Stimulated activated memory B cell treated with anti-CD40 and anti-IgM and Interleukin-4, amounts not matched to agents 10 μg/mL and 1 μg/mL and 100 μg/mL, for 72 hours (primary cell): Measurements from ENCODE around the gene SLC49A4.

ENCODE experiments used
- ATAC-seq: fragments of 150-1000 bp; cut with Tn5 transposase; 2 replicates; pipeline ENCODE4 v1.10.0; 2021
- H3K27ac Mint-ChIP-seq: one replicate; pipeline ENCODE4 v1.8.0; 2022; ENCODE audit warnings: mild to moderate bottlenecking, mixed read lengths
- H3K27me3 Mint-ChIP-seq: one replicate; pipeline ENCODE4 v1.8.0; 2022; ENCODE audit warnings: mixed read lengths
- H3K36me3 Mint-ChIP-seq: one replicate; pipeline ENCODE4 v1.8.0; 2022; ENCODE audit warnings: mixed read lengths
- H3K4me1 Mint-ChIP-seq: one replicate; pipeline ENCODE4 v1.8.0; 2022; ENCODE audit warnings: mixed read lengths
- H3K4me3 Mint-ChIP-seq: one replicate; pipeline ENCODE4 v1.8.0; 2022; ENCODE audit warnings: mild to moderate bottlenecking, moderate library complexity, mixed read lengths
- H3K9me3 Mint-ChIP-seq: one replicate; pipeline ENCODE4 v1.8.0; 2022; ENCODE audit warnings: mixed read lengths

The SLC49A4 gene

GRCh38 chr3:122774564-122774963 is 20.3 kb upstream of the SLC49A4 start:
- ATAC-seq = peak; percentile 20
- H3K4me1 Mint-ChIP-seq = peaks cover 10% of the 10 kb centered on the region
- no peaks in the 10 kb centered on the region for H3K27me3 Mint-ChIP-seq
- peak overlapping the region; percentile 70 for H3K27ac Mint-ChIP-seq
- H3K36me3 Mint-ChIP-seq = peaks cover 12% of the 10 kb centered on the region
- no peaks in the 10 kb centered on the region for H3K9me3 Mint-ChIP-seq
- no peak overlapping the region for H3K4me3 Mint-ChIP-seq

DNA sequence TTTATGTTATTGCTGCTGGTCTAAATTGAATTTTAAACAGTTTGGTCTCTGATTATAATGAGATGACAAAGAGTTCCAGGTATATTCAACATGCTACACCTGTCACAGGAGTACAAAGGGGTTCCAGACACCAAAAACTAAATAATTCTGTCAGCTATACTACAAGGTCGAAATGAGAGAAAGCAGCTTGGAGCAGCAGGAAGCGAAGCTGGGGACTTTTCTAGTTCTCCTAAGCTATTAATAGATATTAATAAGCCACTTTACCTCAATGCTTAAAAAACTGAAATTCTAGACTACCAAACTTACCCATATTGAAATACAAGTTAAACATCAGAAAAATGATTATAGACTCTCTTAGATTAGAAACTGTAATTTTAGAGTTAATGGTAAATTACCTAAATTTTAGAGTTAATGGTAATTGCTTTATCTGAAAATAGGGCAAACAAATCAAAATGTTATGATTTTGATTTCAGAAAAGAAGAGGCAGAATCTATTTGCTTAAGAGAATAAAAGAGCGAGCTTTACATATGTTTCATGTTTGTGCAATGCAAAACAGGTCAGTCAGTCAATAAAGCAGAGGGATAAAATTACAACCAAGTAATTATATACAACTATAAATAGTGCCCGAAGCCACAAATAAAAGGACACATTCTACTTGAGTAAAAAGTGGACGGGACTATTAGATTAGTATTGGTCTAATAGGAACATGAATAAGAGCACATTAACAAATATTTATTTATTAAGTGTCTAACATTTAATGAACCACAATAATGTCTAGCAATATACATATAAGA is 18.0 kb upstream of the SLC49A4 start:
- ATAC-seq = no peak
- H3K36me3 Mint-ChIP-seq = peaks cover 17% of the 10 kb centered on the region
- no peak overlapping the region for H3K4me3 Mint-ChIP-seq
- peaks cover 10% of the 10 kb centered on the region for H3K4me1 Mint-ChIP-seq
- H3K27me3 Mint-ChIP-seq = no peaks in the 10 kb centered on the region
- H3K9me3 Mint-ChIP-seq = no peaks in the 10 kb centered on the region
- no peak overlapping the region for H3K27ac Mint-ChIP-seq

DNA sequence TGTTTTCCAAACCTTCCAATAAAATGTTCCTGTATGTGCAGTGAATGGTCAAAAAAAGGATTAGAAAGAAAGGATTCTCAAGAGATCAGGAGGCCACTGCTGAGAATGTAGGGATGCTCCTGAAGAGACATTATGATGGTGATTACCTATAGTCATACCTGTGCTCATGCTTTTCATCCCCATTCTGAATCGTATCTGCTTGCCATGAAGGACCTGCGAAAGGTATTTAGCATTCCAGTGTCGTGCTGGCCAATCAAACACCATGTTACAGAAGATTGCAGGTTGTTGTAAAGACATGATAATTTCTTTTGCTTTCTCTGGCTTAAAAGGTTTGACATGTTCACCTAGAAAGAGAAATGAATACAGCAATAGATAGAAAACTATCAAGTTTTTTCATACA is 17.3 kb upstream of the SLC49A4 start:
- no peak overlapping the region for H3K4me3 Mint-ChIP-seq
- no peaks in the 10 kb centered on the region for H3K27me3 Mint-ChIP-seq
- H3K9me3 Mint-ChIP-seq = no peaks in the 10 kb centered on the region
- peaks cover 17% of the 10 kb centered on the region for H3K36me3 Mint-ChIP-seq
- no peak overlapping the region for H3K27ac Mint-ChIP-seq
- peaks cover 10% of the 10 kb centered on the region for H3K4me1 Mint-ChIP-seq
- ATAC-seq = no peak

DNA sequence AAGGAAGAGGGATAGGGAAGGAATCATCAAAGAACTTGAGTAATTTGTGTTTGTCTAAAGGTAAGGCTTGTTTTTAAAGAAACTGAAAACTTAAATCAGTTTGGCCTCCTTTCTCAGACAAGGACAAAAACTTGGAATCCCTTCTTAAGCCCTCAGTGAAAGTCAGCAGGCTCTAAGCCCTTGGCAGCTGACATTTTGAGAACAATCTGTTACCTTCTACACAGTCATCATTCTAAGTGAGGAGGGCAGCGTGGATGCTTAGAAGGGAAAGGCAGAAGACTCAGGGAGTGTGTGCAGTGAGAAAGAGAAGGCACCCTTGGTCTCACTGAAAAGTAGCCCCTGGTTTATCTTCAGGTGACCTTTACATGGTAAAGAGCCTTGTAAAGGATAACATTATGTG is 12.1 kb upstream of the SLC49A4 start:
- Mint-ChIP-seq H3K4me1 (peaks cover under 1% of the 10 kb centered on the region), H3K9me3 (no peaks in the 10 kb centered on the region), H3K27ac (no peak overlapping the region), H3K4me3 (no peak overlapping the region), H3K27me3 (no peaks in the 10 kb centered on the region), H3K36me3 (peaks cover 11% of the 10 kb centered on the region)
- no peak for ATAC-seq

DNA sequence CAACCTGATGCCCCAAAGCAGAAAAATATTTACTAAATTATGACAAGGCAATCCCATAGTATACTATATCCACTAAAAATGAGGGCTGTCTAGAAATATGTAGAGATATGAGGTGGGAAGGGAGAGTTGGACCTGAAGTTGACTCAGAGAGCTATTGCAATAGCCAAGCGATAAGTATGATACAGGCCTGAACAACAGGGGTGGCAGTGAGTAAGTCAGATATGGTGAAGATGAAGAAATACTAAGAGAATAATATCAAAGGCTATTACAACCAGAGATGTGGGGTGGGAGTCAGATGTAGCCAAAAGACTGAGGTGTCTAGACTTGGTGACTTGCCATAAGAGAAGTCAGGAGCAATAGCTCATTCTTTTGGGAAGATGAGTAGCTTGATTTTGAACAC is 10.4 kb upstream of the SLC49A4 start:
- Mint-ChIP-seq H3K4me1 (peaks cover 11% of the 10 kb centered on the region), H3K36me3 (peaks cover 11% of the 10 kb centered on the region), H3K27ac (no peak overlapping the region), H3K9me3 (no peaks in the 10 kb centered on the region), H3K27me3 (no peaks in the 10 kb centered on the region), H3K4me3 (no peak overlapping the region)
- ATAC-seq = no peak

GRCh38 chr3:122785231-122785630 is 9.6 kb upstream of the SLC49A4 start:
- Mint-ChIP-seq H3K27me3 (no peaks in the 10 kb centered on the region), H3K9me3 (no peaks in the 10 kb centered on the region), H3K27ac (no peak overlapping the region), H3K36me3 (peaks cover 11% of the 10 kb centered on the region), H3K4me1 (peaks cover 11% of the 10 kb centered on the region), H3K4me3 (no peak overlapping the region)
- ATAC-seq = no peak

GRCh38 chr3:122786066-122786465 is 8.8 kb upstream of the SLC49A4 start:
- no peaks in the 10 kb centered on the region for H3K27me3 Mint-ChIP-seq
- H3K27ac Mint-ChIP-seq = no peak overlapping the region

DNA sequence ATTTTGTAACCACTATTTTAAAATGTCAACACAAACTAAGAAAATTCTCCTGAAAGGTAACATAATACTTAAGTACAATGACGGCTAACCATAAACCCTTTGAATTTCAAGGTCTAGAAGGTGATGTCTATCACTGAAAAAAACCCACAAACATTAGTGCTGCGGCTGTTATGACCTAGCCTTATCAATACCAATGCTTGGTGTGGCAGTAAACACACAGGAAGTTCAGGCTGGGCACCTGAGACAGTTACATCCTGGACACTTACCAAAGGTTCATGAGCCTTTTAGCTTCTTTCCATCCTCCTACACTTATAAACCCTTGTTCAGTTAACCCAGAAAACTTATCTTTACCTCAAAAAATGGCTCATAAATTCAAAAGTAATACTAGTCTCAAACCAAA is 7.0 kb upstream of the SLC49A4 start:
- Mint-ChIP-seq H3K27ac (no peak overlapping the region), H3K27me3 (no peaks in the 10 kb centered on the region), H3K4me1 (peaks cover 11% of the 10 kb centered on the region), H3K4me3 (no peak overlapping the region), H3K36me3 (peaks cover 6% of the 10 kb centered on the region), H3K9me3 (no peaks in the 10 kb centered on the region)
- ATAC-seq = no peak

More at GRCh38 chr3:122786066-122786465, 8.8 kb upstream of the SLC49A4 start:
- H3K9me3 Mint-ChIP-seq = no peaks in the 10 kb centered on the region
- H3K4me1 Mint-ChIP-seq = peaks cover 11% of the 10 kb centered on the region
- ATAC-seq = no peak
- no peak overlapping the region for H3K4me3 Mint-ChIP-seq
- H3K36me3 Mint-ChIP-seq = peaks cover 11% of the 10 kb centered on the region

DNA sequence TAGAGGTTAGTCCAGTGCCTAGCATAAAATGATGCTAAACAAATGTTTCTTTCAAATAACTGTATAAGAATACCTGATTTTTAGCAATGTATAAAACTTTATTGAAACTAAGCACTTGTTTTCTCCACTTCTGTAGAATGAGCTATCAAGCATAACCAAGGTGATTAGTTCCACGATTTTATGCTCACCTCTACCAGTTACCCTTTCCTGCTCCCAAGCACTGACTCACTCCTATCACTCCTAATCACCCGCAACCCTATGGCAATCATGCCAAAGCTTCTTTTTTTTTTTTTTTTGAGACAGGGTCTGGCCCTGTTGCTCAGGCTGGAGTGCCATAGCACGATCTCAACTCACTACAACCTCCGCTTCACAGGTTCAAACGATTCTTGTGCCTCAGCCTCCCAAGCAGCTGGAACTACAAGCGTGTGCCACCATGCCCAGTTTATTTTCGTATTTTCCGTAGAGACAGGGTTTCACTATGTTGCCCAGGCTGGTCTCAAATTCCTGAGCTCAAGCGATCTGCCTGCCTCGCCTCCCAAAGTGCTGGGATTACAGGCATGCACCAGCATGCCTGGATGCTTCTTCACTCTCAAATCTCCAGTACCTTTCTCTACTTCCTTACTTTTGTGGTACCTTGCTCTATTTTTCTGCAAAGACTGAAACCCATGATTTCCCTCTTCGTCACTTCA is 5.1 kb upstream of the SLC49A4 start:
- Mint-ChIP-seq H3K9me3 (no peaks in the 10 kb centered on the region), H3K27me3 (no peaks in the 10 kb centered on the region), H3K27ac (no peak overlapping the region), H3K4me3 (no peak overlapping the region), H3K36me3 (peaks cover 6% of the 10 kb centered on the region), H3K4me1 (peaks cover 11% of the 10 kb centered on the region)
- no peak for ATAC-seq

DNA sequence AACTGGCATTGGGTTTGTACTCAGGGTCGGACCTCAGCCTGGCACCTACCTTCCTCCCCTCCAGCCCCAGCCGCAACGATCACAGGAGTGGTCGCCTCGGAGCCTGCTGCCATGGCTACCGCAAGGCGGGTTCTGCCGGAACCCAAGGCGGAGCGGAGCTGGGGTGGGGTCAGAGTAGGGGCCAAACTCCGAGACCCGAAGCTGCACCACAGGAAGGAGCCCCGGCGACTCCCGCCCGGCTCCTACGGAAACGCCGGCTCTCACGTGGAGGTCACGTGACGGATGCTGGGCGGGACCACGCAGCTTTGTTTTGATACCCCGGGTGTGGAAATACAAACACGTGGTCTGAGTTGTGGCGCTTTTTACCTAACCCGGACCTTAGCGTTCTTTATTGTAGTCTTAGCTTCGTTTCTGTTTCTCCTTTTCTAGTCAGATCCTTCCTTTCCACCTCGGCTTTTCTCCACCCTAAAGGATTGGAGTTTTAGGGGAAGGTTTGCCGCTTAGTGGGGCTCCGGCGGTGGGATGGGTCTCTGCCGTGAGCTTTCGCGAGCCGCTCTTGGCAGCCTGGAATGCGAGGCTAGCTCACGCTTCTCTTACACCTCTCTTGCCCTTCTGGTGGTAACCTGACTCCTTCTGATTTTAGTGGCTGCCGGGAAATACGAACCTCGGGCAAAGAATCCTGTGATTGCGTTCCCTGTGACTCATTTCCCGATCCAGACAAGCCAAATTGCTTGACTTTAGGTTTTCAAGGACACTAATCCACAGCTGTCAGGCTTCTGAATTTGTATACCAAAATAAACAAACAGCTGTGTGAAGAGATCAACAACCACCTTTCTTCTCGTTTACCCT is 1.1 kb upstream of the SLC49A4 start, which contains the start of gene HSPBAP1:
Gene HSPBAP1, minus strand, starts transcription at position 264 of the 849 bp plus-strand sequence. Its CDS starts 151 bp downstream, at position 113.
- H3K27me3 Mint-ChIP-seq = no peaks in the 10 kb centered on the region
- no peaks in the 10 kb centered on the region for H3K36me3 Mint-ChIP-seq
- H3K27ac Mint-ChIP-seq = no peak within 1 kb of the TSS
- peak within 1 kb of the TSS; percentile 98 for H3K4me3 Mint-ChIP-seq
- H3K4me1 Mint-ChIP-seq = peaks cover 19% of the 10 kb centered on the region
- no peaks in the 10 kb centered on the region for H3K9me3 Mint-ChIP-seq
- ATAC-seq = peak; percentile 83

DNA sequence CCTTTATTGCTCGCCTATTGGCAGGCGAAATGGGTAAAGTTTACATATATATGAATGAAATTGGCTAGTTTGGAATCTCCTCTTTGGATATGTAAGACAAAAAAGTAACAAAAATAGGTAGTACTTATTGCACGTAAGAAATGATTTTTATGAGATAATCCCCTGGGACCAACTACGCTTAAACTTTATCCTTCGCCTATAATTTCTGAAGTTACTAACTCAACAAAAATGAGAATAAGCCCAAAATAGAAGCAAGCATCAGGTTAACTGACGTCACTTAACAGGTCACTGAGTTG is 438 bp upstream of the SLC49A4 start:
- H3K4me1 Mint-ChIP-seq = peaks cover 19% of the 10 kb centered on the region
- no peaks in the 10 kb centered on the region for H3K27me3 Mint-ChIP-seq
- H3K9me3 Mint-ChIP-seq = no peaks in the 10 kb centered on the region
- ATAC-seq = no peak
- H3K36me3 Mint-ChIP-seq = no peaks in the 10 kb centered on the region
- peak overlapping the region; percentile 98 for H3K4me3 Mint-ChIP-seq
- no peak overlapping the region for H3K27ac Mint-ChIP-seq

DNA sequence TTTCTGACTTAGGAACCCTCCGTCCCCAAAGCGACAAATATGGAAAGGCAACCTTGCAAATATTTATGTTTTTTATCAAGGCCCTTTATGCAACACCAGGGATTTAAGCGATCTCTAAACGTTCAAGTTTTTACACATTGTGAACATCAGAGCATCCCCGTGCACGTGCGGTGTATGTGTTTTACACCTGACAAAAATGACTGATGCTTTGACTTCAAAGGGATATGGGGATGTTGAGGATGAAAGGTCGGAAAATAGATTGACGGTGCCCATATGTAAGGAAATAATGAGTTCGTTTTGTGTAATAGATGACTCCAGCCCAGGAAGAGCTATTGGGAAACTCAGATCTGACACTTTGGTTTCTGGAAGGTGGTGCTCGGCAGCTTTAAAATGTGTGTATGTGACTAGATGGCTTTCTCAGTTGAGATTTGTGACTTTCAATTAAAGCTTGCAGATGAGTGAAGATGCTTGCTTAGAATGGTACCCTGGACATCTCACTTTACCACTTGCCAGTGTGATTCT is 866 bp downstream of the SLC49A4 start:
- Mint-ChIP-seq H3K36me3 (no peaks in the 10 kb centered on the region), H3K4me1 (peaks cover 19% of the 10 kb centered on the region), H3K4me3 (peak overlapping the region; percentile 98), H3K9me3 (no peaks in the 10 kb centered on the region), H3K27ac (no peak overlapping the region), H3K27me3 (no peaks in the 10 kb centered on the region)
- no peak for ATAC-seq

DNA sequence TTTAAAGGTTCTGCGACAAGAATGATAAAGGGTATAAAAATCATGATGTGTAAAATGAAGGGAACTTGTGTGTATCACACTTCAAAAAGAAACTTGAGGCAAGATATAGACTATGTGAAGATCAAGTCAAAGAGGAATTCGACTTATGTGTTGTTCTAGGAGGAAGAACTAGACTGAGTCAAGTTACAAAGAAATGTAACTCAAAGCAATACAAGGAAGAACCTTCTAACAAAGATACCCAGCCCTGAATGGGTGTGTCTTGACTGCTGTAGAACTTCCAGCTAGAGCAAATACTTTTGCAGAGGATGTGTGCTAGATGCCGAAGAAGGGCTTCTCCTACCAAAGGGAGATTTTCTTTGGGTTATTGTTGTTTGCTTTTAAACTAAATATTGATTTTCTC is 2.4 kb downstream of the SLC49A4 start:
- Mint-ChIP-seq H3K27ac (no peak overlapping the region), H3K4me3 (no peak overlapping the region), H3K4me1 (peaks cover 19% of the 10 kb centered on the region), H3K36me3 (peaks cover 2% of the 10 kb centered on the region), H3K27me3 (no peaks in the 10 kb centered on the region), H3K9me3 (no peaks in the 10 kb centered on the region)
- no peak for ATAC-seq

DNA sequence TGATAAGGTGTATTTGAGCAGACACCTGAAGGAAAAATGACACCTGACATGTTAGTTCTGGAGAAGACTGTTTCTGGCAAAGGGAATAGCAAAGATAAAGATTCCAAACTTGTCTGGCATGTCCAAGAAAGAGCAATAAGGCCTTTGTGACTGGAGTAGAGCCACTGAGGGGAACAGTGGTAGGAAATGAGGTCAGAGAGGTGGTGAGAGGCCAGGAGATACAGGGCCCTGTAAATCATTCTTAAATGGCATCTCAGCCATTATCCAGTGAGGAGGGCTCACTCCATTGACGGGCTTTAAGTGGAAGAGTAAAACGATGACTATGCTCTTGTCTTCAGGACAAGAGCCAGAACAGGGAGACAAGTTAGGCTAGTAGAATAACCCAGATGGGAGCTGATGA is 4.5 kb downstream of the SLC49A4 start:
- H3K4me1 Mint-ChIP-seq = peaks cover 19% of the 10 kb centered on the region
- no peaks in the 10 kb centered on the region for H3K27me3 Mint-ChIP-seq
- H3K4me3 Mint-ChIP-seq = no peak overlapping the region
- H3K36me3 Mint-ChIP-seq = peaks cover 14% of the 10 kb centered on the region
- no peak for ATAC-seq
- no peak overlapping the region for H3K27ac Mint-ChIP-seq
- no peaks in the 10 kb centered on the region for H3K9me3 Mint-ChIP-seq

- no peak for ATAC-seq
- H3K27ac Mint-ChIP-seq = no peak overlapping the region
- H3K27me3 Mint-ChIP-seq = no peaks in the 10 kb centered on the region
- H3K9me3 Mint-ChIP-seq = no peaks in the 10 kb centered on the region
- no peak overlapping the region for H3K4me3 Mint-ChIP-seq
- H3K4me1 Mint-ChIP-seq = peaks cover 19% of the 10 kb centered on the region
- peaks cover 14% of the 10 kb centered on the region for H3K36me3 Mint-ChIP-seq
These were observed 5.2 kb downstream of the SLC49A4 start for GRCh38 chr3:122800031-122800430.
